NCI-H69 (cell line): ENCODE results near the gene MUL1.

Experiments used
- DNase-seq: peaks from one replicate; lab custom pipeline; 2025; lab: John Stamatoyannopoulos, UW

Gene MUL1

DNA sequence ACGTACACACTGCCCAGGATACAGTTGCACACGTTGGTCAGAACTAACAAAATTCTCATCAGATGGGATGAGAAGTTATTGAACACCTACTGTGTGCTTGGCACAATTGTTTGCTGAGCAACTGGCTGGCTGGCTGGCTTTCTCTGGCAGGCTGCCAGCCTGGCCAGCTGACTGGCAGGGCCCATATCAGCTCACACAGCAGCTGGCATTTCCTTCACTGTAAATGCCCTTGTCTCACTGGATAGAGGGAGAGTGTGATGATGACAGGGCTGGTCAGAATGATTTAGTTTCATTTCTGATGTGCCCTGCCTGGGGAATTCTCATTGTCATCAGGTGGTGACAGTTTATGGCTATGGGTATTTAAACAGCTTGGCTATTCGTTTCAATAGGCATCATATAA is 37.8 kb downstream of the MUL1 start:
- peak; percentile 66 for DNase-seq

DNA sequence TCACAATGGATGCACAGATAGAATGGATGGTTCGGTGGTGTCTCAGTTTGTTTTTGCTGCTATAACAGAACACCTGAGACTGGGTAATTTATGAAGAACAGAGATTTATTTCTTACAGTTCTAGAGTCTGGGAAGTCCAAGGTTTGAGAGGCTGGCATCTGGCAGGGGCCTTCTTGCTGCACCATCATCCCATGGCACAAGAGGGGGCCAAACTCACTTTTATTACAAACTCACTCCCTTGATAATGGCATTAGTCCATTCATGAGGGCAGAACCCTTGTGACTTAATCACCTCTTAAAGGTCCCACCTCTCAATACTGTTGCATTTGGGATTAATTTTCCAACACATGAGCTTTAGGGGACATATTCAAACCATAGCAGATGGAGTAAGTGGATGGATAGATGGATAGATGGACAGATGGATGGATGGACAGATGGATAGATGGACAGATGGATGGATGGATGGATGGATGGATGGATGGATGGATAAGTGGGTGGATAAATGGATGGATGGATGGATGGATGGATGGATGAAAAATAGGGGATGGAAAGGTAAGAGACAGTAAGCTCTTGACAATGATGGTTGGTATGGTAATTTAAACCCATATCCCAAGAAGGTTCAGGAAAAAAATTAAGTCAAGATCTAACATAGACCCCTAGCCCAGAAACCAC is 38.4 kb downstream of the MUL1 start:
- no peak for DNase-seq

DNA sequence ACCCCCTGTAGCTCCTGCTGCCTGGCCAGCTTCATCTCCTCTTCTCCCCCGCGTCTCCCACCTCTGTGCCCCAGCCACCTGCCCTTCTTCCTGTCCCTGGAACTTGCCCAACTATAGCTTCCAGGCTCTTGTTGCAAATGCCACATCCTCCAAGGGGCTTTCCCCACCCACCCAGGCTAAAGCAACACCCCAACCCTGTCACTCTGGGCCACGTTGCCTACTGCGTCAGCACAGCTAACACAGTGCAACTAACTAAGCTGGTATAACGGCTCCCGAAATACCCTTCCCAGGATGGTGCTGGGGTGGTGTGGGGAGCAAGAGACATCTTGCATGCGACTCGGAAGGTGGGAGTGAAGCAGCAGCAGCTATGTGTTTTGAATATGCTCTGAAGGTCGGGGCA is 41.7 kb downstream of the MUL1 start:
- DNase-seq: no peak

DNA sequence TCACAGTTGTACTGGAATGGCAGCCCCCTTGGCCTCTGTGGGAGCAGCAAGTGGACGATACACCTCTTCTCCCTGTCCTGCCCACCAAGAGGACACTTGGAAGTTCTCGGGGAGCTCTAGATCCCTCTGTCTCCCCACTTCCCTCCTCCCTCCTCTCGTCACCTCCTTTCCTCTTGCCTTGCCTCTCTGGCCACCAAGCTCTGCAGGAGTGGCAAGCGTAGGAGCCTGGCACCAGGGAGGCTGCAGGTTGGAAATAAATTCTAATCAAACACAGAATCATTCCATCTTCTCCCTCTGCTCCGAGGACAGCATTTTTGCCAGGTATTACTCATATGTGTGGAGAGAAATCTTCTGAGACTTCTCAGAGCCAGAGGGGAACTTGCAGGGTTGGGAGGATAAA is 42.8 kb downstream of the MUL1 start:
- no peak for DNase-seq

DNA sequence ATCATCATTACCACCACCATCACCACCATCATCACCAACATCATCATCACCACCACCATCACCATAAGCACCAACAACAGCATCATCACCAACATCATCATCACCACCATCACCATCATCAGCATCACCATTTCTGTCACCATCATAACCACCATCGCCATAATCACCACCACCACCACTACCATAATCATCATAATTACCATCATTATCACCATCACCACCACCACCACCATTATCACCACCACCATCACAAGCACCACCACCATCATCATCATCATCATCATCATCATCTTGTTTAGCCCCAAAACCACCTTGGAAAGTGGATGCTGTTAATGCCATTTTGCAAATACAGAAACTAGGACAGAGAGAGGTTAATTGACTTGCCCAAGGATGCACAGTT is 44.4 kb downstream of the MUL1 start:
- DNase-seq: no peak

DNA sequence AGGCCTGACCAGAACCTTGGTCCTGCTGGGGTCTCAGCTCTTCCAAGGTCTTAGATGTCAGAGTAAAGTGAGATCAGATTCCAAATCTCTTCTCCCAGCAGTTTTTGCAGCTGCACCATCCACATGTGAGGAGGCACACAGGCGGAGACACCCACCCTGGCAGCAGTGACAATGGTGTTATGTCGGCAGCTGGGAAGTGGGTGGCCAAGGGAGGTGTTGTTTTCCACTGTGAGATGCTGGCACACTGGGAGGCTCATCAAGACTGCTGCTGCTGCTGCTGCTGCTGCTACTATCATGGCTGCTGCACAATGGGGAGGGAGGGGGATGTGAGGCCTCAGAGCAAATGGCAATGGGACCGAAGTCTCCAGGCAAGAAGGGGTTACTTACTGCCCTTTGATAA is 45.6 kb downstream of the MUL1 start:
- DNase-seq: no peak

DNA sequence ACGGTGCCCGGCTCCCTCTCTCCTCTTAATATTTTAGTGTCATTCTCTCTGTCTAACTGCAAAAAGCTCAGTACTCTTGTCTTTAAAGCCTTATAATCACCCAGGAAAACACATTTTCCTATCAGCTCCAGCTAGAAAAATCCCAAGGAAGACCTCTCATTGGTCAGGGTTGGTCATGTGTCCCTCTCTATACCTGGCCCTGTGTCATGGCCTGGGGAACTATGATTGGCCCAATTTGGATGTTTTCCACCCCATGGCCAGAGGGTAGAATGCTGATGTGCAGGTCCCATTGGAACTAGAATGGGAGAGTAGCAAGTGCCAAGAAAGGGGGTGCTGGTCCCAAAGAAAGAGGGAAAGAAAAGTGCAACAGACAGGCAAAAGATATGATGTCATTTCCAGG is 49.2 kb downstream of the MUL1 start:
- no peak for DNase-seq

DNA sequence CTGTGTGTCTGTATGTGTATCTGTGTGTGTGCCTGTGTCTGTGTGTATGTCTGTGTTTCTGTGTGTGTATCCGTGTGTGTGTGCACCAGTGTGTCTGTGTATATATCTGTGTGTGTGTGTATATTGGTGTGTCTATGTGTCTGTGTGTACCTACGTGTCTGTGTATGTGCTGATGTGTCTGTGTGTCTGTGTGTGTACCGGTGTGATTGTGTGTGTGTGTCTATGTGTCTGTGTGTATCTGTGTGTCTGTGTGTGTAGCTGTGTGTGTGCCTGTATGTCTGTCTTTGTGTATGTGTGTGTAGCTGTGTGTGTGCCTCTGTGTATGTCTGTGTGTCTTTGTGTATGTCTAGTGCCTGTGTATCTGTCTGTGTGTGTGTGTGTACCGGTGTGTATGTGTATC is 53.9 kb downstream of the MUL1 start:
- DNase-seq: no peak

DNA sequence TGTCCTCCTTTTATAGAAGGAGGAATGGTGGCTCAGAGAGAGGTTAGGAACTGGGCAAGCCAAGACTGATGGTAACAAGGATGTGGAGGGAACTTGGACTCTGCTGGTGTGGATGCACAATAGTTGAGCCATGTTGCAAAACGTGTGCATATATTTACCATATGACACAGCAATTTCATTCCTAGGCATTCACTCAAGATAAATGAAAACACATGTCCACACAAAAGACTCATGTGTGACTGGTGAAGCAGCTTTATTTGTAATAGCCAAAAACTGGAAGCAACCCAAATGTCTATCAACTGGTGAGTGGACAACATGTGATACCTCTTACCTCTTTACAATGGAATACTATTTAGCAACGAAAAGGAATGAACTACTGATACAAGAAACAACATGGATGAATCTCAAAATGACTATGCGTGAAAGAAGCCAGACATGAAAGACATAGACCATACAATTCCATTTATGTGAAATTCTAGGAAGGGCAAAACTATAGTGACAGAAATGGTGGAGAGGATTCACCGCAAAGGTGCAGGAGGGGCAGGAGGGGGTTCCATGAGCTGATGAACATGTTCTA is 58.1 kb downstream of the MUL1 start:
- no peak for DNase-seq
